ENCODE measurements around the gene SLC35D2.
"Not testable (repeated sequence)": the region's sequence is repeated elsewhere in the genome, so short reads cannot be mapped to it uniquely, and the experiment has no call there.

SLC35D2 gene

DNA sequence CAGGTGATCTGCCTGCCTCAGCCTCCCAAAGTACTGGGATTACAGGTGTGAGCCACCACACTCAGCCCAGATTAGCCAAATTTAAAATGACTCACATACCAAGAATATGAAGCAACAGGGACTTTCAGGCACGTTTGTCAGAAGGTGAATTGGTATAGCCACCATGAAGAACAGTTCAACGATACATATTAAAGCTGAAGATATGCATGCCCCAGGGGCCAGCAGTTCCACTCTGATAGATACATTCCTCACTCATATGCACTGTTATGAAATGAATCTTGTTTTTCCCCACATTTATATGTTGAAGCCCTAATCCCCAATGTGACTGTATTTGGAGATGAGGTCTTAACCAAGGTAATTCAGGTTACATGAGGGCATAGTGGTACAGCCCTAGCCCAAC is 22.5 kb downstream of the SLC35D2 start:
- DNase-seq (ENCODE audit: low read depth in 2 of 2): no peak
- H3K4me3 ChIP-seq (replicated peaks in 1 of 2; ENCODE audit: low read depth in 2 of 2, low read length in 2 of 2): no peak overlapping the region
- TF ChIP-seq, protein P1, sequence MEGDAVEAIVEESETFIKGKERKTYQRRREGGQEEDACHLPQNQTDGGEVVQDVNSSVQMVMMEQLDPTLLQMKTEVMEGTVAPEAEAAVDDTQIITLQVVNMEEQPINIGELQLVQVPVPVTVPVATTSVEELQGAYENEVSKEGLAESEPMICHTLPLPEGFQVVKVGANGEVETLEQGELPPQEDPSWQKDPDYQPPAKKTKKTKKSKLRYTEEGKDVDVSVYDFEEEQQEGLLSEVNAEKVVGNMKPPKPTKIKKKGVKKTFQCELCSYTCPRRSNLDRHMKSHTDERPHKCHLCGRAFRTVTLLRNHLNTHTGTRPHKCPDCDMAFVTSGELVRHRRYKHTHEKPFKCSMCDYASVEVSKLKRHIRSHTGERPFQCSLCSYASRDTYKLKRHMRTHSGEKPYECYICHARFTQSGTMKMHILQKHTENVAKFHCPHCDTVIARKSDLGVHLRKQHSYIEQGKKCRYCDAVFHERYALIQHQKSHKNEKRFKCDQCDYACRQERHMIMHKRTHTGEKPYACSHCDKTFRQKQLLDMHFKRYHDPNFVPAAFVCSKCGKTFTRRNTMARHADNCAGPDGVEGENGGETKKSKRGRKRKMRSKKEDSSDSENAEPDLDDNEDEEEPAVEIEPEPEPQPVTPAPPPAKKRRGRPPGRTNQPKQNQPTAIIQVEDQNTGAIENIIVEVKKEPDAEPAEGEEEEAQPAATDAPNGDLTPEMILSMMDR (IDR thresholded peaks at IDR 0.05; ENCODE audit: low read depth, low read length): no peak

DNA sequence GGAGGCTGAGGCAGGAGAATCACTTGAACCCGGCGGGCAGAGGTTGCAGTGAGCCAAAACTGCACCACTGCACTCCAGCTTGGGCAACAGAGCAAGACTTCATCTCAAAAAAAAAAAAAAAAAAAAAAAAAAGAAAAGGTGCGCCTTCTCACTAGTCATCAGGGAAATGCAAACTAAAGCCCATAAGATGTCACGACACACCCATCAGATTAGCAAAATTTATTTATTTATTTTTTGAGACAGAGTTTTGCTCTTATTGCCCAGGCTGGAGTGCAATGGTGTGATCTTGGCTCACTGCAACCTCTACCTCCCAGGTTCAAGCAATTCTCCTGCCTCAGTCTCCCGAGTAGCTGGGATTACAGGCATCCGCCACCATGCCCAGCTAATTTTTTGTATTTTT is 23.0 kb downstream of the SLC35D2 start:
- not testable (repeated sequence) for DNase-seq (ENCODE audit: low read depth in 2 of 2); H3K4me3 ChIP-seq (replicated peaks in 1 of 2; ENCODE audit: low read depth in 2 of 2, low read length in 2 of 2)

- no peak for DNase-seq (ENCODE audit: low read depth in 2 of 2)
- TF ChIP-seq, protein P1 (IDR thresholded peaks at IDR 0.05; ENCODE audit: low read depth, low read length): no peak
These were observed 32.6 kb downstream of the SLC35D2 start for GRCh38 chr9:96350866-96351265.

DNA sequence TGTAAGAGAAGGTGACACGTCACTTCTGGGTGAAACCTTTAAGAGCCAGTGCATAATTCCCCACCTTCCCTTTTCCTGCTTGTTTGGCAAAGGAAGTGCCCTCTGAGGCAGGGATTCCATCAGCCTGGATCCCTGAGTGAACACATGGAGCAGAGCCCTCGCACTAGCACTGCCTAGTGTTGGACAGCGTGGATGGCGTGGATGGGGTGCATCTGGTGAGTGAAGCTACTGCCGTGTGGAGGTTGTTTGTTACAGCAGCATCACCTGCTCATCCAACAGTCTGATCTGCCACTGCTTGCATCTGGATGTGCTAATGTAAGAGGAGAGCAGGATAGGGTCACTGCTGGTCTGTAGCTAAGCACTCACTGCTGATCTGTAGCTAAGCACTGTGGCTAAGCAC is 35.2 kb downstream of the SLC35D2 start:
- DNase-seq (ENCODE audit: low read depth in 2 of 2): no peak
- H3K4me3 ChIP-seq (replicated peaks in 1 of 2; ENCODE audit: low read depth in 2 of 2, low read length in 2 of 2): no peak overlapping the region
- TF ChIP-seq, protein P1 (IDR thresholded peaks at IDR 0.05; ENCODE audit: low read depth, low read length): no peak

More at GRCh38 chr9:96350866-96351265, 32.6 kb downstream of the SLC35D2 start:
- H3K4me3 ChIP-seq (replicated peaks in 1 of 2; ENCODE audit: low read depth in 2 of 2, low read length in 2 of 2): no peak overlapping the region

GRCh38 chr9:96345551-96345950 is 38.0 kb downstream of the SLC35D2 start:
- no peak overlapping the region for H3K4me3 ChIP-seq (replicated peaks in 1 of 2; ENCODE audit: low read depth in 2 of 2, low read length in 2 of 2)
- DNase-seq (ENCODE audit: low read depth in 2 of 2): no peak
- TF ChIP-seq, protein P1 (IDR thresholded peaks at IDR 0.05; ENCODE audit: low read depth, low read length): no peak

DNA sequence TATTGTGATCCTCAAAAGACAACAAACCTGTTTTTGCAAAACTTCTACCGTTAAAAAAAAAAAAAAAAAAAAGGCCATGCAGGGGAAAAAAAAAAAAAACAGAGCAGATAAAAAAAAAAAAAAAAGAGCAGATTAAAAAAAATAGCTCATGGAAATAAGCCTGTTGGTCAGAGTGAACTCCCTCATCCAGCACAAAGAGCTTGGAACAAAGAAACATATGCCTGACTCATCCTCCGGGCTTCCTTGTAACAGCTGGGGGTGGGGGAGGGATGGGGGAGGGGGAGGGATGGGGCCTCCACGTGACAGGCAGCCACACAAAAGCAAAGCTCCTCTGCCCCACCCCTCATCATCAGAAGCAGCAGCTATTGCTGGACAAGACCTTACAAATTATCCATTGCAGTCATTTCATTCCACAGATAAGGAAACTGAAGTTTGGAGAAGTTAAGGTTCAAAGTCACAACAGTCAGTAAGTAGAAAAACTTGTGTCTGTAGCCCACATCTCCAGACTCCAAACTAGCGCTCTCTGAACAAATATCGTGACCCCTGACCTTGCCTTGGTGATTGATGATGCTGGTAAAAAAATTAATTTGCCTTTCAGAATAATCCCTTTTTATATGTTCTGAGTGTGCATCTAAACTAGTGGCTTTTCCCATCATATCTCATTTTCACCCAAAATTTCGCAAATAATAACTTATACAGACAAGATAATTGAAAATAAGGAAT is 38.9 kb downstream of the SLC35D2 start:
- peak; percentile 96 to 98 for DNase-seq (ENCODE audit: low read depth in 2 of 2)
- no peak overlapping the region for H3K4me3 ChIP-seq (replicated peaks in 1 of 2; ENCODE audit: low read depth in 2 of 2, low read length in 2 of 2)
- TF ChIP-seq, protein P1 (IDR thresholded peaks at IDR 0.05; ENCODE audit: low read depth, low read length): no peak

DNA sequence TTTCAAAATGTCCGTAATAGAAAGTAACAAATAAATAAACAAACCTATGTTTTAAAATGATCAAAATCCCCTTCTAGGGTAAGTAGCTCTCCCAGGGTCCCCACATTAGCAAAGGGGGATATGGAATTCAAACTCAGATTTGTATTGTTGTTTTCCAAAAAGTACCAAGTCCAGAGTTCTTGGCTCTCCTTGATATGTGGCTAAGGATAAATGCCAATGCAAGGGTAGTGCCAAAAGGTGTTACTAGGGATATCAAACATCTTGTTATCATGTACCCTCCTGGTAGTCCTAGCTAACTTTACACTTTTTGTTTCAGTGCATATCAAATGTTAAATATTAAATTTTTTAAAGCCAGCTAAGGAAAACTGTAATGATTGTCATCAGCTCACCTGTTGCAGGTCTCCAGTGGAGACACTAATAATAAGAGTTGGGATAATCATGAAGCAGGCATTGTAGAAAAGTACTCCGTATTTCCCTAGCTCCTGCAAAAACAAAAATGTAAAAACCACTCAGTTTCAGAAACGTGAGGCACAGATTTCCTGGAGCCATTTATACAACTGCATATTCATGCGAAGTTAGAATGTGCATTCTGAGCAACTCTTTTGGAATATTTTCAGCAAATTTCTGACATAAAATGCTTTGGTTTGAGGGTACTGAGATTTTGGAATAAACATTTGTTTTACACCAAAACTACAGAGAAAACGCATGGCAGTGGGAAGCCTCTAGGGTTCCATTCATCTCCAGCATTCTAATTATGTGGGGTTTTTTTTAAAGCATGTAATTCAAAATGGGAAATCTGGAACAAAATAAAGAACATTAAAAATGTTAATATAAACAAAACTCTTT is 39.8 kb downstream of the SLC35D2 start:
- no peak for DNase-seq (ENCODE audit: low read depth in 2 of 2)
- H3K4me3 ChIP-seq (replicated peaks in 1 of 2; ENCODE audit: low read depth in 2 of 2, low read length in 2 of 2): no peak overlapping the region
- TF ChIP-seq, protein P1 (IDR thresholded peaks at IDR 0.05; ENCODE audit: low read depth, low read length): no peak
